Uterus (tissue), 4 donors: ENCODE measurements around the gene TMEM87B. TPM values are rescaled to one million over a fixed set of nuclear protein-coding genes. Genes with fewer than 3 reads are reported as not detected.
A peak's percentile ranks its signal among the peaks of the same experiment; 100 is the strongest.

ENCODE experiments used
- DNase-seq, 2 donors: peaks; one replicate each; pipeline ENCODE4 v3.0.0-alpha.2; 2019 to 2020
- H3K27ac ChIP-seq, 2 donors: fragments of 200-600 bp; sonication (generic); 1 replicate in 1 of 2; 2 replicates in 1 of 2; pipeline ENCODE4 v1.5.1; 2016 to 2018
- H3K27me3 ChIP-seq, 2 donors: fragments of 200-600 bp; sonication (generic); one replicate each; pipeline ENCODE4 v1.5.1; 2018 to 2019; ENCODE audit warnings: control low read depth in 1 of 2
- H3K36me3 ChIP-seq, 2 donors: fragments of 200-600 bp; sonication (generic); one replicate each; pipeline ENCODE4 v1.5.1; 2019; ENCODE audit warnings: control low read depth in 1 of 2
- H3K4me1 ChIP-seq, 2 donors: fragments of 200-600 bp; sonication (generic); one replicate each; pipeline ENCODE4 v1.5.1; 2018 to 2019; ENCODE audit warnings: control low read depth in 1 of 2
- H3K4me3 ChIP-seq, 2 donors: fragments of 200-600 bp; sonication (generic); 1 replicate in 1 of 2; 2 replicates in 1 of 2; pipeline ENCODE4 v1.5.1; 2018 to 2019; ENCODE audit warnings: mild to moderate bottlenecking in 1 of 2
- H3K9me3 ChIP-seq, 2 donors: fragments of 200-600 bp; sonication (generic); one replicate each; pipeline ENCODE4 v1.5.1; 2019; ENCODE audit warnings: control low read depth in 1 of 2
- CTCF ChIP-seq, 4 experiments: fragments of 200-600 bp in 2 of 4; fragments of 450-650 bp in 2 of 4; sonication (generic) in 2 of 4; IDR thresholded peaks; one replicate each; pipeline ENCODE4 v1.5.1; 2016 to 2019; ENCODE audit warnings: antibody characterized with exemption in 4 of 4, mild to moderate bottlenecking in 2 of 4, moderate library complexity in 1 of 4
- POLR2A ChIP-seq, 2 donors: fragments of 450-650 bp; IDR thresholded peaks; one replicate each; pipeline ENCODE4 v1.6.1; 2016; ENCODE audit warnings: antibody characterized with exemption in 2 of 2, mild to moderate bottlenecking in 1 of 2, moderate library complexity in 1 of 2
- intact Hi-C: fragments of 100-400 bp; cut with DNase I; formaldehyde crosslinking; loops from one replicate; pipeline ENCODE4 v1.15.1; 2023; ENCODE audit warnings: low total_unique reads
- total RNA-seq, 4 donors: library from RNA; depleted of rRNA in 3 of 4; stranded (reverse); fragments of >200 nt in 3 of 4; gene quantifications; one replicate each; pipeline versions ENCODE4 v1.1.0 to v1.2.4, GENCODE V29; 2014 to 2023
- donor health status: DM: yes; HTN: yes; CAD: no.

The TMEM87B gene
- total RNA-seq, 4 donors from 2014 or later, result 6.7 to 51.6 (median 27.0) TPM

GRCh38 chr2:112140205-112140802 lies 85.2 kb downstream of the TMEM87B start:
- Histone ChIP-seq H3K9me3 (no peaks in the 10 kb centered on the region), H3K36me3 (no peaks in the 10 kb centered on the region), H3K27me3 (no peaks in the 10 kb centered on the region), H3K4me1 (no peaks in the 10 kb centered on the region), H3K4me3 (peak overlapping the region in 1 of 2 donors; percentile 4), H3K27ac (peak overlapping the region; percentile 27 to 63)
- DNase-seq, result no peak
- intact Hi-C loops, result no loop called here
- no peak for TF ChIP-seq CTCF (IDR thresholded peaks at IDR 0.05)
- TF ChIP-seq POLR2A (IDR thresholded peaks at IDR 0.05), result no peak

- no peak for DNase-seq
- H3K27ac ChIP-seq, result peak overlapping the region; percentile 27 to 63
- H3K36me3 ChIP-seq, result no peaks in the 10 kb centered on the region
- no peaks in the 10 kb centered on the region for H3K27me3 ChIP-seq
- H3K4me1 ChIP-seq, result no peaks in the 10 kb centered on the region
- intact Hi-C loops, result no loop called here
- H3K9me3 ChIP-seq, result no peaks in the 10 kb centered on the region
- H3K4me3 ChIP-seq, result no peak overlapping the region
- TF ChIP-seq POLR2A (IDR thresholded peaks at IDR 0.05) (no peak), CTCF (IDR thresholded peaks at IDR 0.05) (no peak)
These were observed 86.0 kb downstream of the TMEM87B start for GRCh38 chr2:112140899-112141625.

GRCh38 chr2:112141626-112142007 lies 86.5 kb downstream of the TMEM87B start:
- Histone ChIP-seq H3K27me3 (no peaks in the 10 kb centered on the region), H3K4me1 (no peaks in the 10 kb centered on the region), H3K27ac (no peak overlapping the region), H3K36me3 (no peaks in the 10 kb centered on the region), H3K9me3 (no peaks in the 10 kb centered on the region), H3K4me3 (no peak overlapping the region)
- no peak for DNase-seq
- no peak for TF ChIP-seq CTCF (IDR thresholded peaks at IDR 0.05)
- TF ChIP-seq POLR2A (IDR thresholded peaks at IDR 0.05), result no peak
- intact Hi-C loops, result no loop called here

- H3K27ac ChIP-seq, result no peak overlapping the region
- intact Hi-C loops, result no loop called here
- H3K9me3 ChIP-seq, result no peaks in the 10 kb centered on the region
- H3K4me1 ChIP-seq, result no peaks in the 10 kb centered on the region
- H3K36me3 ChIP-seq, result no peaks in the 10 kb centered on the region
- DNase-seq, result no peak
- H3K27me3 ChIP-seq, result no peaks in the 10 kb centered on the region
- TF ChIP-seq POLR2A (IDR thresholded peaks at IDR 0.05), result no peak
- no peak for TF ChIP-seq CTCF (IDR thresholded peaks at IDR 0.05)
- no peak overlapping the region for H3K4me3 ChIP-seq
These were observed 87.5 kb downstream of the TMEM87B start for GRCh38 chr2:112142525-112143078.

- no peaks in the 10 kb centered on the region for H3K4me1 ChIP-seq
- intact Hi-C loops, result no loop called here
- no peak for TF ChIP-seq CTCF (IDR thresholded peaks at IDR 0.05)
- TF ChIP-seq POLR2A (IDR thresholded peaks at IDR 0.05), result no peak
- DNase-seq, result no peak
- no peak overlapping the region for H3K4me3 ChIP-seq
- H3K27ac ChIP-seq, result peak overlapping the region in 1 of 2 donors; percentile 6
- H3K36me3 ChIP-seq, result no peaks in the 10 kb centered on the region
- H3K9me3 ChIP-seq, result no peaks in the 10 kb centered on the region
- H3K27me3 ChIP-seq, result no peaks in the 10 kb centered on the region
These were observed 88.1 kb downstream of the TMEM87B start for GRCh38 chr2:112143150-112143549.
